ENCODE data around the gene SLCO4A1.

Gene SLCO4A1

GRCh38 chr20:62696434-62696957 is 54.2 kb downstream of the SLCO4A1 start:
- TF ChIP-seq, protein P1, sequence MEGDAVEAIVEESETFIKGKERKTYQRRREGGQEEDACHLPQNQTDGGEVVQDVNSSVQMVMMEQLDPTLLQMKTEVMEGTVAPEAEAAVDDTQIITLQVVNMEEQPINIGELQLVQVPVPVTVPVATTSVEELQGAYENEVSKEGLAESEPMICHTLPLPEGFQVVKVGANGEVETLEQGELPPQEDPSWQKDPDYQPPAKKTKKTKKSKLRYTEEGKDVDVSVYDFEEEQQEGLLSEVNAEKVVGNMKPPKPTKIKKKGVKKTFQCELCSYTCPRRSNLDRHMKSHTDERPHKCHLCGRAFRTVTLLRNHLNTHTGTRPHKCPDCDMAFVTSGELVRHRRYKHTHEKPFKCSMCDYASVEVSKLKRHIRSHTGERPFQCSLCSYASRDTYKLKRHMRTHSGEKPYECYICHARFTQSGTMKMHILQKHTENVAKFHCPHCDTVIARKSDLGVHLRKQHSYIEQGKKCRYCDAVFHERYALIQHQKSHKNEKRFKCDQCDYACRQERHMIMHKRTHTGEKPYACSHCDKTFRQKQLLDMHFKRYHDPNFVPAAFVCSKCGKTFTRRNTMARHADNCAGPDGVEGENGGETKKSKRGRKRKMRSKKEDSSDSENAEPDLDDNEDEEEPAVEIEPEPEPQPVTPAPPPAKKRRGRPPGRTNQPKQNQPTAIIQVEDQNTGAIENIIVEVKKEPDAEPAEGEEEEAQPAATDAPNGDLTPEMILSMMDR (IDR thresholded peaks at IDR 0.05), result no peak
- DNase-seq (ENCODE audit: low spot score), result no peak
- Histone ChIP-seq H3K4me3 (no peak overlapping the region), H3K27ac (no peak overlapping the region)

DNA sequence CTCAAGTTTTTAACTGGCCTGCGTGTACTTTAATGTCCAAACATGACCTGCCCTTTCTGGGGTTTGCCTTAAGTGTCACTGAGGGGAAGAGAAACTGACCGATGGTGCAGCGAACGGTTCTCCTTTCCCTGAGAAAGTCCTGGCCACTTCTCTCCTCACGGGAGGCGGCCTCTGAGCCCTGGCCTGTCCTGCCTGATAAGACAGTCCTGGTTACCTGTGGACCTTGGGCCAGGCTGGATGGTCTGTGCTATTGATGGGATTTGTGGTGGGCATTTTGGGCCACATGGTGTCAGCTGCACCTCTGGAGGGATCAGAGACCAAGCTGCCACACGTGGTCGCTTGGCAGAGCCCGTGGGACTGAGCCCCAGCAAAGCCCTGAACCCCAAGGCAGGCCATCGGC is 54.7 kb downstream of the SLCO4A1 start:
- H3K27ac ChIP-seq, result no peak overlapping the region
- no peak overlapping the region for H3K4me3 ChIP-seq
- no peak for DNase-seq (ENCODE audit: low spot score)
- TF ChIP-seq, protein P1 (IDR thresholded peaks at IDR 0.05), result no peak

- Histone ChIP-seq H3K4me3 (no peak overlapping the region), H3K27ac (no peak overlapping the region)
- no peak for DNase-seq (ENCODE audit: low spot score)
- TF ChIP-seq, protein P1 (IDR thresholded peaks at IDR 0.05), result no peak
Measured at GRCh38 chr20:62697468-62697912, 55.2 kb downstream of the SLCO4A1 start.

GRCh38 chr20:62698231-62698630 is 55.9 kb downstream of the SLCO4A1 start:
- TF ChIP-seq, protein P1 (IDR thresholded peaks at IDR 0.05), result no peak
- Histone ChIP-seq H3K27ac (no peak overlapping the region), H3K4me3 (no peak overlapping the region)
- DNase-seq (ENCODE audit: low spot score), result no peak

DNA sequence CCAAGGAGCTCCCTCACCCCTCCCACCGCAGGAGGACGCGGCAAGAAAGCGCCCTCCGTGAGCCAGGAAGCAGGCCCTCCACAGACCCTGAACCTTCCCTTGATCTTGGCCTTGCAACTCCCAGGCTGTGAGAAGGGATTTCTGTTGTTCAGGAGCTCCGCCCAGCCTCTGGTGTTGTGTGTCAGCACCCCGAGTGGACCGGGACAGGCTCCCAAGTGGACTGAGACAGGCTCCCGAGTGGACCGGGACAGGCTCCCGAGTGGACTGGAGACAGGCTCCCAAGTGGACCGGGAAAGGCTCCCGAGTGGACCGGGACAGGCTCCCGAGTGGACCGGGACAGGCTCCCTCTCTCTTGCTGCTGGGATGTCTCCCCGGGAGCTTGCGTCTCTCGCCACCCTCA is 57.0 kb downstream of the SLCO4A1 start:
- no peak overlapping the region for H3K4me3 ChIP-seq
- TF ChIP-seq, protein P1 (IDR thresholded peaks at IDR 0.05), result no peak
- no peak for DNase-seq (ENCODE audit: low spot score)
- no peak overlapping the region for H3K27ac ChIP-seq

GRCh38 chr20:62699741-62700140 is 57.4 kb downstream of the SLCO4A1 start:
- TF ChIP-seq, protein P1 (IDR thresholded peaks at IDR 0.05), result no peak
- no peak overlapping the region for H3K27ac ChIP-seq
- H3K4me3 ChIP-seq, result no peak overlapping the region
- no peak for DNase-seq (ENCODE audit: low spot score)

DNA sequence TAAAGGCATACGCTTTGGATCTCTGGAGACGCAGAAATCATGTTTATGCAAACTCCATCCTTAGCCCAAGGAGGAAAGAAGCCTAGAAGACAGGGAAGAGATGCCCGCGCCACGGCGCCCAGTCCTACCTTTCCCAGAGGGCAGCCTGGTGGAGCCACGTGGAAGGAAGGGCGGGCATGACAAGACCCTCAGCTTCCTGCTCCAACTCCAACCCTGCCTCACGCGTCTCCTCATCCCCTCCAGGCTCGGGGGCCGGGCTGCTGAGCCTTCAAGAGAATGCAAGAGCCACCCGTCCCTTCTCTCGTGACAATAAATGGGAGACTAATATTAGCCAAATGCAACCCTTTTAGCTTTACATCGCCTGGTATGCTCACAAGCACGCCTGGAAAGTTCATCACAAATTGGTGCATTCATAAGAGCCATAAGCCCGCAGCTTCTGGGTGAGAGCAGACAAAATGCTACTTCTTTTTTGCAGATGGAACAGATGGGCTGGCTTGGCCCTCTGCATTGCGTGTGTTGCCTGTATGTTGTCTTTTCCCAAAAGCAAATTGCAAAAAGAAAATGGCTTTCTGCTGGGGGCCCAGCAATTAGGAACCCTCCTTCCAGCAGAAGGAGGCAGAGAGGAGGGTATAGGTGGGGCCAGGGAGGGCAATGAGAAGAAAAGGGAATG is 58.1 kb downstream of the SLCO4A1 start:
- Histone ChIP-seq H3K4me3 (no peak overlapping the region), H3K27ac (no peak overlapping the region)
- TF ChIP-seq, protein P1 (IDR thresholded peaks at IDR 0.05), result no peak
- no peak for DNase-seq (ENCODE audit: low spot score)
